Activated CD8-positive, alpha-beta T cell treated with anti-CD3 and anti-CD28 coated beads, Interleukin-2, amount 10 ng/mL, durations not matched to agents 7 days and 5 days (primary cell): ENCODE results near the gene LUC7L. TPM values are rescaled to one million over a fixed set of nuclear protein-coding genes. Genes with fewer than 3 reads are reported as not detected.
A peak's percentile ranks its signal among the peaks of the same experiment; 100 is the strongest.
"Not testable (repeated sequence)": the region's sequence is repeated elsewhere in the genome, so short reads cannot be mapped to it uniquely, and the experiment has no call there.

Source experiments
- ATAC-seq: fragments of 150-1000 bp; cut with Tn5 transposase; one replicate; pipeline ENCODE4 v1.10.0; 2021; ENCODE audit warnings: moderate library complexity
- CTCF ChIA-PET: fragments of 350-600 bp; sonication (Branson Sonifier 250); formaldehyde crosslinking; loops from one replicate; lab custom pipeline; 2021; ENCODE audit warnings: antibody characterized with exemption; lab: Charles Lee
- POLR2A ChIA-PET: fragments of 350-600 bp; sonication (Branson Sonifier 250); formaldehyde crosslinking; loops from one replicate; lab custom pipeline; 2021; ENCODE audit warnings: antibody characterized with exemption; lab: Charles Lee
- DNase-seq: peaks from one replicate; pipeline ENCODE4 v3.0.0-alpha.2; 2020
- H3K27ac Mint-ChIP-seq: one replicate; pipeline ENCODE4 v1.8.0; 2021; ENCODE audit warnings: mild to moderate bottlenecking, mixed read lengths
- H3K27me3 Mint-ChIP-seq: one replicate; pipeline ENCODE4 v1.8.0; 2021; ENCODE audit warnings: low read depth, mixed read lengths
- H3K36me3 Mint-ChIP-seq: one replicate; pipeline ENCODE4 v1.8.0; 2021; ENCODE audit warnings: low read depth, mixed read lengths
- H3K4me1 Mint-ChIP-seq: one replicate; pipeline ENCODE4 v1.8.0; 2021; ENCODE audit warnings: low read depth, mixed read lengths
- H3K4me3 Mint-ChIP-seq: one replicate; pipeline ENCODE4 v1.8.0; 2021; ENCODE audit warnings: mild to moderate bottlenecking, mixed read lengths
- H3K9me3 Mint-ChIP-seq: one replicate; pipeline ENCODE4 v1.8.0; 2022; ENCODE audit warnings: mixed read lengths; ENCODE audit not compliant: insufficient read depth
- total RNA-seq, 2 experiments: library from RNA; stranded (reverse); gene quantifications; one replicate each; pipeline ENCODE4 v1.2.3, GENCODE V29; 2021

LUC7L gene
- total RNA-seq, 2 experiments from 2014 or later, result 56.1 to 58.4 TPM

DNA sequence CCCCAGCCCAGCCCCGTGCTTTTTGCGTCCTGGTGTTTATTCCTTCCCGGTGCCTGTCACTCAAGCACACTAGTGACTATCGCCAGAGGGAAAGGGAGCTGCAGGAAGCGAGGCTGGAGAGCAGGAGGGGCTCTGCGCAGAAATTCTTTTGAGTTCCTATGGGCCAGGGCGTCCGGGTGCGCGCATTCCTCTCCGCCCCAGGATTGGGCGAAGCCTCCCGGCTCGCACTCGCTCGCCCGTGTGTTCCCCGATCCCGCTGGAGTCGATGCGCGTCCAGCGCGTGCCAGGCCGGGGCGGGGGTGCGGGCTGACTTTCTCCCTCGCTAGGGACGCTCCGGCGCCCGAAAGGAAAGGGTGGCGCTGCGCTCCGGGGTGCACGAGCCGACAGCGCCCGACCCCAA is 53.2 kb downstream of the LUC7L start:
- ATAC-seq, H3K36me3 Mint-ChIP-seq, H3K4me3 Mint-ChIP-seq, H3K9me3 Mint-ChIP-seq, DNase-seq, H3K27ac Mint-ChIP-seq, POLR2A ChIA-PET: not testable (repeated sequence)
- H3K4me1 Mint-ChIP-seq, result peaks cover 25% of the 10 kb centered on the region
- peaks cover 50% of the 10 kb centered on the region for H3K27me3 Mint-ChIP-seq
- CTCF ChIA-PET, result interaction anchor here (0.9 kb wide), 1 partner anchor 69 kb away, joined by 3 read pairs; no protein-coding TSS in a partner anchor

DNA sequence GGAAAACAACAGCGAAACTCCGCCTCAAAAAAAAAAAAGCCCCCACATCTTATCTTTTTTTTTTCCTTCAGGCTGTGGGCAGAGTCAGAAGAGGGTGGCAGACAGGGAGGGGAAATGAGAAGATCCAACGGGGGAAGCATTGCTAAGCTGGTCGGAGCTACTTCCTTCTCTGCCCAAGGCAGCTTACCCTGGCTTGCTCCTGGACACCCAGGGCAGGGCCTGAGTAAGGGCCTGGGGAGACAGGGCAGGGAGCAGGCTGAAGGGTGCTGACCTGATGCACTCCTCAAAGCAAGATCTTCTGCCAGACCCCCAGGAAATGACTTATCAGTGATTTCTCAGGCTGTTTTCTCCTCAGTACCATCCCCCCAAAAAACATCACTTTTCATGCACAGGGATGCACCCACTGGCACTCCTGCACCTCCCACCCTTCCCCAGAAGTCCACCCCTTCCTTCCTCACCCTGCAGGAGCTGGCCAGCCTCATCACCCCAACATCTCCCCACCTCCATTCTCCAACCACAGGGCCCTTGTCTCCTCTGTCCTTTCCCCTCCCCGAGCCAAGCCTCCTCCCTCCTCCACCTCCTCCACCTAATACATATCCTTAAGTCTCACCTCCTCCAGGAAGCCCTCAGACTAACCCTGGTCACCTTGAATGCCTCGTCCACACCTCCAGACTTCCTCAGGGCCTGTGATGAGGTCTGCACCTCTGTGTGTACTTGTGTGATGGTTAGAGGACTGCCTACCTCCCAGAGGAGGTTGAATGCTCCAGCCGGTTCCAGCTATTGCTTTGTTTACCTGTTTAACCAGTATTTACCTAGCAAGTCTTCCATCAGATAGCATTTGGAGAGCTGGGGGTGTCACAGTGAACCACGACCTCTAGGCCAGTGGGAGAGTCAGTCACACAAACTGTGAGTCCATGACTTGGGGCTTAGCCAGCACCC is 54.0 kb downstream of the LUC7L start:
- no peak for DNase-seq
- peaks cover 55% of the 10 kb centered on the region for H3K27me3 Mint-ChIP-seq

DNA sequence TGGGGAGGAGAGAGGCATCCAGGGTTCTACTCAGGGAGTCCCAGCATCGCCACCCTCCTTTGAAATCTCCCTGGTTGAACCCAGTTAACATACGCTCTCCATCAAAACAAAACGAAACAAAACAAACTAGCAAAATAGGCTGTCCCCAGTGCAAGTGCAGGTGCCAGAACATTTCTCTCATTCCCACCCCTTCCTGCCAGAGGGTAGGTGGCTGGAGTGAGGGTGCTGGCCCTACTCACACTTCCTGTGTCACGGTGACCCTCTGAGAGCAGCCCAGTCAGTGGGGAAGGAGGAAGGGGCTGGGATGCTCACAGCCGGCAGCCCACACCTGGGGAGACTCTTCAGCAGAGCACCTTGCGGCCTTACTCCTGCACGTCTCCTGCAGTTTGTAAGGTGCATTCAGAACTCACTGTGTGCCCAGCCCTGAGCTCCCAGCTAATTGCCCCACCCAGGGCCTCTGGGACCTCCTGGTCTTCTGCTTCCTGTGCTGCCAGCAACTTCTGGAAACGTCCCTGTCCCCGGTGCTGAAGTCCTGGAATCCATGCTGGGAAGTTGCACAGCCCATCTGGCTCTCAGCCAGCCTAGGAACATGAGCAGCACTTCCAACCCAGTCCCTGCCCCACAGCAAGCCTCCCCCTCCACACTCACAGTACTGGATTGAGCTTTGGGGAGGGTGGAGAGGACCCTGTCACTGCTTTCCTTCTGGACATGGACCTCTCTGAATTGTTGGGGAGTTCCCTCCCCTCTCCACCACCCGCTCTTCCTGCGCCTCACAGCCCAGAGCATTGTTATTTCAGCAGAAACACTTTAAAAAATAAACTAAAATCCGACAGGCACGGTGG is 55.1 kb downstream of the LUC7L start:
- H3K4me3 Mint-ChIP-seq, POLR2A ChIA-PET, ATAC-seq, DNase-seq, H3K27ac Mint-ChIP-seq, H3K9me3 Mint-ChIP-seq, H3K36me3 Mint-ChIP-seq: not testable (repeated sequence)
- CTCF ChIA-PET, result interaction anchor here (1.2 kb wide), 1 partner anchor 67 kb away, joined by 3 read pairs; no protein-coding TSS in a partner anchor
- H3K4me1 Mint-ChIP-seq, result peaks cover 20% of the 10 kb centered on the region
- peaks cover 51% of the 10 kb centered on the region for H3K27me3 Mint-ChIP-seq

More for the DNA sequence above, 54.0 kb downstream of the LUC7L start:
- Mint-ChIP-seq H3K36me3 (no peaks in the 10 kb centered on the region), H3K4me3 (no peak overlapping the region), H3K4me1 (peaks cover 24% of the 10 kb centered on the region), H3K27ac (no peak overlapping the region), H3K9me3 (no peaks in the 10 kb centered on the region)
- ChIA-PET CTCF (interaction anchor here (0.9 to 1.2 kb wide), 2 partner anchors 68 kb away, joined by 3 read pairs; no protein-coding TSS in a partner anchor), POLR2A (interaction anchor here (0.5 kb wide), 1 partner anchor 33 kb away, joined by 3 read pairs; no protein-coding TSS in a partner anchor)
- ATAC-seq, result no peak

DNA sequence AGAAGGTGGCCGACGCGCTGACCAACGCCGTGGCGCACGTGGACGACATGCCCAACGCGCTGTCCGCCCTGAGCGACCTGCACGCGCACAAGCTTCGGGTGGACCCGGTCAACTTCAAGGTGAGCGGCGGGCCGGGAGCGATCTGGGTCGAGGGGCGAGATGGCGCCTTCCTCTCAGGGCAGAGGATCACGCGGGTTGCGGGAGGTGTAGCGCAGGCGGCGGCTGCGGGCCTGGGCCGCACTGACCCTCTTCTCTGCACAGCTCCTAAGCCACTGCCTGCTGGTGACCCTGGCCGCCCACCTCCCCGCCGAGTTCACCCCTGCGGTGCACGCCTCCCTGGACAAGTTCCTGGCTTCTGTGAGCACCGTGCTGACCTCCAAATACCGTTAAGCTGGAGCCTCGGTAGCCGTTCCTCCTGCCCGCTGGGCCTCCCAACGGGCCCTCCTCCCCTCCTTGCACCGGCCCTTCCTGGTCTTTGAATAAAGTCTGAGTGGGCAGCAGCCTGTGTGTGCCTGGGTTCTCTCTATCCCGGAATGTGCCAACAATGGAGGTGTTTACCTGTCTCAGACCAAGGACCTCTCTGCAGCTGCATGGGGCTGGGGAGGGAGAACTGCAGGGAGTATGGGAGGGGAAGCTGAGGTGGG is 55.9 kb downstream of the LUC7L start:
- DNase-seq, ATAC-seq, H3K36me3 Mint-ChIP-seq, H3K27ac Mint-ChIP-seq, H3K4me3 Mint-ChIP-seq, CTCF ChIA-PET, H3K9me3 Mint-ChIP-seq, POLR2A ChIA-PET: not testable (repeated sequence)
- peaks cover 53% of the 10 kb centered on the region for H3K27me3 Mint-ChIP-seq
- peaks cover 20% of the 10 kb centered on the region for H3K4me1 Mint-ChIP-seq

DNA sequence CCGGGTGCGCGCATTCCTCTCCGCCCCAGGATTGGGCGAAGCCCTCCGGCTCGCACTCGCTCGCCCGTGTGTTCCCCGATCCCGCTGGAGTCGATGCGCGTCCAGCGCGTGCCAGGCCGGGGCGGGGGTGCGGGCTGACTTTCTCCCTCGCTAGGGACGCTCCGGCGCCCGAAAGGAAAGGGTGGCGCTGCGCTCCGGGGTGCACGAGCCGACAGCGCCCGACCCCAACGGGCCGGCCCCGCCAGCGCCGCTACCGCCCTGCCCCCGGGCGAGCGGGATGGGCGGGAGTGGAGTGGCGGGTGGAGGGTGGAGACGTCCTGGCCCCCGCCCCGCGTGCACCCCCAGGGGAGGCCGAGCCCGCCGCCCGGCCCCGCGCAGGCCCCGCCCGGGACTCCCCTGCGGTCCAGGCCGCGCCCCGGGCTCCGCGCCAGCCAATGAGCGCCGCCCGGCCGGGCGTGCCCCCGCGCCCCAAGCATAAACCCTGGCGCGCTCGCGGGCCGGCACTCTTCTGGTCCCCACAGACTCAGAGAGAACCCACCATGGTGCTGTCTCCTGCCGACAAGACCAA is 56.8 kb downstream of the LUC7L start, which contains the start of gene HBA2:
HBA2 (plus strand) TSS at position 503 of the 568 bp plus-strand sequence; CDS start at position 540, 37 bp downstream.
- H3K36me3 Mint-ChIP-seq, H3K27ac Mint-ChIP-seq, H3K4me3 Mint-ChIP-seq, H3K9me3 Mint-ChIP-seq, CTCF ChIA-PET, POLR2A ChIA-PET, DNase-seq: not testable (repeated sequence)
- Mint-ChIP-seq H3K4me1 (peaks cover 15% of the 10 kb centered on the region), H3K27me3 (peaks cover 51% of the 10 kb centered on the region)
- peak; percentile 52 for ATAC-seq

DNA sequence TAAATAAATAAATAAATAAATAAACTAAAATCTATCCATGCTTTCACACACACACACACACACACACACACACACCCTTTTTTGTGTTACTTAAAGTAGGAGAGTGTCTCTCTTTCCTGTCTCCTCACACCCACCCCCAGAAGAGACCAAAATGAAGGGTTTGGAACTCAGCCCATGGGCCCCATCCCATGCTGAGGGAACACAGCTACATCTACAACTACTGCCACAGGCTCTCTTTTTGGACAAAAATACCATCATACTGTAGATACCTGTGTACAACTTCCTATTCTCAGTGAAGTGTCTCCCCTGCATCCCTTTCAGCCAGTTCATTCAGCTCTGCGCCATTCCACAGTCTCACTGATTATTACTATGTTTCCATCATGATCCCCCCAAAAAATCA is 58.5 kb downstream of the LUC7L start:
- Mint-ChIP-seq H3K4me1 (peaks cover 19% of the 10 kb centered on the region), H3K4me3 (no peak overlapping the region), H3K36me3 (no peaks in the 10 kb centered on the region), H3K27me3 (peaks cover 63% of the 10 kb centered on the region), H3K27ac (no peak overlapping the region), H3K9me3 (no peaks in the 10 kb centered on the region)
- CTCF ChIA-PET, result no interaction called here
- no peak for ATAC-seq
- POLR2A ChIA-PET, result no interaction called here
- DNase-seq, result no peak

DNA sequence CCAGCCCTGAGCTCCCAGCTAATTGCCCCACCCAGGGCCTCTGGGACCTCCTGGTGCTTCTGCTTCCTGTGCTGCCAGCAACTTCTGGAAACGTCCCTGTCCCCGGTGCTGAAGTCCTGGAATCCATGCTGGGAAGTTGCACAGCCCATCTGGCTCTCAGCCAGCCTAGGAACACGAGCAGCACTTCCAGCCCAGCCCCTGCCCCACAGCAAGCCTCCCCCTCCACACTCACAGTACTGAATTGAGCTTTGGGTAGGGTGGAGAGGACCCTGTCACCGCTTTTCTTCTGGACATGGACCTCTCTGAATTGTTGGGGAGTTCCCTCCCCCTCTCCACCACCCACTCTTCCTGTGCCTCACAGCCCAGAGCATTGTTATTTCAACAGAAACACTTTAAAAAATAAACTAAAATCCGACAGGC is 59.2 kb downstream of the LUC7L start:
- POLR2A ChIA-PET, DNase-seq, H3K36me3 Mint-ChIP-seq, H3K27ac Mint-ChIP-seq, H3K4me3 Mint-ChIP-seq, CTCF ChIA-PET, ATAC-seq, H3K9me3 Mint-ChIP-seq: not testable (repeated sequence)
- peaks cover 14% of the 10 kb centered on the region for H3K4me1 Mint-ChIP-seq
- H3K27me3 Mint-ChIP-seq, result peaks cover 62% of the 10 kb centered on the region

DNA sequence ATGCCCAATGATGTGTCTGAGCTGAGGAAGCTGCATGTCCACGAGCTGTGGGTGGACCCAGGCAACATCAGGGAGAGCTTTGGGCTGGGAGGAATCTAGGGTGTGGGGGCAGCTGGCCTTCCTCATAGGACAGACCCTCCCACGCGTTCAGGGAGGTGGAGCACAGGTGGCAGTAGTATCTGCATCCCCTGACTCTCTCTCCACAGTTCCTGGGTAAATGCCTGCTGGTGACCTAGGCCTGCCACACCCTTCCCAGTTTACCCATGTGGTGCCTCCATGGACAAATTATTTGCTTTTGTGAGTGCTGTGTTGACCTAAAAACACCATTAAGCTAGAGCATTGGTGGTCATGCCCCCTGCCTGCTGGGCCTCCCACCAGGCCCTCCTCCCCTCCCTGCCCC is 60.2 kb downstream of the LUC7L start:
- ChIA-PET POLR2A (no interaction called here), CTCF (interaction anchor here (0.9 to 1.3 kb wide), 2 partner anchors 10 to 103 kb away, joined by 3 read pairs; no protein-coding TSS in a partner anchor)
- H3K4me1 Mint-ChIP-seq, result peaks cover 6% of the 10 kb centered on the region
- DNase-seq (no peak), ATAC-seq (no peak)
- no peak overlapping the region for H3K4me3 Mint-ChIP-seq
- no peaks in the 10 kb centered on the region for H3K9me3 Mint-ChIP-seq
- H3K27ac Mint-ChIP-seq, result no peak overlapping the region
- H3K27me3 Mint-ChIP-seq, result peaks cover 56% of the 10 kb centered on the region
- no peaks in the 10 kb centered on the region for H3K36me3 Mint-ChIP-seq

DNA sequence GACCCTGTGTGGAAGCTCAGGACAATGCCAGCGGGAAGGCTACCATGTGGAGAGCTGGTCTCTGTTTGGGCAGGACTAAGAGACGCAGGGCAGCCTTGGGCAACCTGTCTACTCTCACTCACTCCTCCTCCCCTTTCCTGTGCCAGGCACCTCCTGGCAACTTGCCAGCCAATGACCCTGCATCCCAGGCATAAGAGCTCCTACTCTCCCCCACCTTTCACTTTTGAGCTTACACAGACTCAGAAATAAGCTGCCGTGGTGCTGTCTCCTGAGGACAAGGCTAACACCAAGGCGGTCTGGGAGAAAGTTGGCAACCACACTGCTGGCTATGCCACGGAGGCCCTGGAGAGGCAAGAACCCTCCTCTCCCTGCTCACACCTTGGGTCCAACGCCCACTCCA is 60.8 kb downstream of the LUC7L start:
- DNase-seq (no peak), ATAC-seq (no peak)
- CTCF ChIA-PET, result interaction anchor here (0.9 to 1.3 kb wide), 3 partner anchors 11 to 102 kb away, joined by 3 to 6 read pairs (median 3); partner anchors contain the start of gene HBQ1
- H3K9me3 Mint-ChIP-seq, result no peaks in the 10 kb centered on the region
- no peaks in the 10 kb centered on the region for H3K36me3 Mint-ChIP-seq
- H3K27ac Mint-ChIP-seq, result no peak overlapping the region
- peaks cover 5% of the 10 kb centered on the region for H3K4me1 Mint-ChIP-seq
- peaks cover 54% of the 10 kb centered on the region for H3K27me3 Mint-ChIP-seq
- POLR2A ChIA-PET, result no interaction called here
- no peak overlapping the region for H3K4me3 Mint-ChIP-seq

DNA sequence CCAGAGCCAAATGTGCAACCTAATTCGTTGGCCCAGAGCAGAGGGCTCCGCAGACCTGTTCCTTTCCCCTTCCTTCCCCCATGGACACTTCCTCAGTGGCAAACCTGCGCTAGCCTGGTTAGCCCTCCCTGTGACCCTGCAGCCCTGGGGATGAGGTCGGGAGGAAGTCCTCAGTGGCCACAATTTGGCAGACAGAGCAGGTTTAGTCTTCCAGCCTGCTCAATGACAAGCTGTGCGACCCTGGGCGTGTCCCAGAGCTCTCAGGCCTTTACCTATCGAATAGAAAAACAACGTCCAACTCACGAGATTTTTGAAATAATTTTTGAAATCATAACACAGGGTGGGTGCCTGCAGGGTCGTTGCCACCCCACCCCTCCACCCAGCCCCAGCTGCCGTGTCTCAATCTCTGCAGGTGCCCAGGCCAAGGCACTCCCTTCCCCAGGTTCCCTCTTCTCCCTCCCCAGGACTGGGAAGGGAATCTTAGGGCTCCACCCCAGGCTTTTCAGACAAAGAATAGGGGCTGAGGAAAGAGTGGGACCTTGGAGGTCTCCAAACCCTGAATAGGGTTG is 62.0 kb downstream of the LUC7L start:
- H3K36me3 Mint-ChIP-seq, result no peaks in the 10 kb centered on the region
- POLR2A ChIA-PET, result no interaction called here
- no peaks in the 10 kb centered on the region for H3K9me3 Mint-ChIP-seq
- CTCF ChIA-PET, result interaction anchor here (1.2 to 1.3 kb wide), 2 partner anchors 13 to 16 kb away, joined by 3 to 6 read pairs; partner anchors contain the start of gene HBQ1
- H3K27me3 Mint-ChIP-seq, result peaks cover 52% of the 10 kb centered on the region
- no peak overlapping the region for H3K4me3 Mint-ChIP-seq
- H3K4me1 Mint-ChIP-seq, result peaks cover 5% of the 10 kb centered on the region
- no peak for DNase-seq
- ATAC-seq, result no peak
- H3K27ac Mint-ChIP-seq, result no peak overlapping the region
